GM21723 (cell line): ENCODE measurements around the gene MCF2L.
"Not testable (repeated sequence)": the region's sequence is repeated elsewhere in the genome, so short reads cannot be mapped to it uniquely, and the experiment has no call there.

Experiments used
- ATAC-seq: cut with Tn5 transposase; IDR thresholded peaks from one replicate; pipeline ENCODE4 v1.9.1; 2021; ENCODE audit warnings: mild to moderate bottlenecking, moderate library complexity; ENCODE audit not compliant: unreplicated experiment

MCF2L gene

DNA sequence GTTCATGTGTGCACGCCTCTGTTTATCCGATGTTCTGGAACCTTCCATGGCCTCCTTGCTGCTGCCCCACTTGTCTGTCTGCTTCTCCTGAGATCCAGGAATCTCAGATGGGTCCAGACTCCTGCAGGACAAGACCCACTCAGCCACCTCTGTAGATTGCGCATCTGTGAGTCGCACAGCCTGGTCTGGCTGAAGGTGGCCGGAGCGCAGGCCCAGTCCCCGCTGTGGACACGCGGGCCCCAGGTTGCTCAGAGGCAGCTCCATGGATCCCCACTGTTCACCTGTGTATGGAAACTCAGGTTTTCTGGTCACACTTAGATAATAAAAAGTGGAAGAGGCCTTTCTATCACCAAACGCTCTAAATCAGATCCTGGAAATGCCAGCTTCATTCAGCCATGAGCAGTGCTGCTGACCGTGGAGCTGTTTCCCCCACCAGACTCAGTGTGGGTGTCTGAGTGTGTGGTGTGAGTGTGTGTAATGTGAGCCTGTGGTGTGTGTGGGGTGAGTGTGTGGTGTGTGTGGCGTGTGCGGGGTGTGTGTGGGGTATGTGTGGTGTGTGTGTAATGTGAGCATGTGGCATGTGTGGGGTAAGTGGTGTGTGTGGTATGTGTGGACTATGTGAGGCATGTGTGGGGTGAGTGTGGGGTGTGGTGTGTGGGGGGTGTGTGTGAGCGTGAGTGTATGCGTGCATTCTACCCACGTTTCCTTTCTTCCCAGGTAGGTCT, 59.5 kb downstream of the MCF2L start:
- no peak for ATAC-seq

DNA sequence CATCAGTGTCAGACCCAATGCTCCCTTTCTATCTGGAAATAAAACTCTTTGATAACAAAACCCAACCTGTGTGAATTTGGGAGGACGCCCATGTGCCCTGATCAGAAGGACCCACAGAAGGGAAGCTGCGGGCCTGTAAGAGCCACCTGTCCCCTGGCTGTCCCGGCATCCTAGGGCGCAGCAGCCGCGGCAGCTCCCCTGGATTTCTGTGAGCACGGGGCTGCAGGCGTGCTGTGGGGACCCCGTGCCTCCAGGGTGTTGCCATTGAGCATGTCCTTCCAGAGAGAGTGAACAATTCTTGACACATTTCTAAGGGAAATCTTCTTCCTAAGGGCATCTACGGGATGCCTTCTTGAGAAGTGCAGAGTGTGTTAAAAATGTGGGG, 60.0 kb downstream of the MCF2L start:
- no peak for ATAC-seq

- no peak for ATAC-seq
These were observed 60.7 kb downstream of the MCF2L start for GRCh38 chr13:113029487-113030258.

GRCh38 chr13:113030259-113030640, 61.2 kb downstream of the MCF2L start:
- ATAC-seq, result not testable (repeated sequence)

DNA sequence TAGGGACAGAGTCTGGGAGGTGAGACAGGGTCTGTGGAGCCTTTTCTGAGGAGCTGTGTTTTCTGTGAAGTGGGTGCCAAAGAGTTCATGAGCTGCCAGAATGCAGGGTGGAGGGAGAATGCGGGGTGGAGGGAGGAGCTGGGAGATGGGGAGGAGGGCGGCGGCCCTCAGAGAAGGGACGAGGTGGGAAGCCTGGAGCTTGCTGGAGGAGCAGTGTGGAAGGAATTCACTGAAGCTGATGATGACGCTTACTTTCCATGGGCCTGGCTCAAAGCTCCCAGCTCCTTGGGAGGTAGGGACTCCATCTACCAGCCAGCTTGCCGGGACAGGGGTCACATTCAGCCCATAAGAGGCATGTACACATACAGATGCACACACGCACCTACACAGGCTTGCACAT, 62.5 kb downstream of the MCF2L start:
- ATAC-seq, result no peak

DNA sequence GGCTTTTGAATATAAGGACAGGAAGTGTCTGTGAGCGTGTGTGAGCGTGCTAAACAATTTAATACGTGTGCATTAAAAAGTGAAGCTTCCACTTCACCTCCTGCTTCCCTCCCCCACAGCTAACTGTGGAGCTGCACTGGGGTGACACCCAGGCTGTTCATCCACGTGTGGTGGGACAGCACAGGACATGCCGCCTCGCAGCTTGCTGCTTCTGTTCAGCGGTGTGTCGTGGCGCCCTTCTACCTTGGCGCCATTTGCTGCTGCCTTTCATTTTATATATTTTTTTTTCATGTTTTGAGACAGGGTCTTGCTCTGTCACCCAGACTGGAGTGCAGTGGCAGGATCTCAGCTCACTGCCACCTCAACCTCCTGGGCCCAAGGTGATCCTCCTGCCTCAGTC, 63.3 kb downstream of the MCF2L start:
- ATAC-seq, result no peak

DNA sequence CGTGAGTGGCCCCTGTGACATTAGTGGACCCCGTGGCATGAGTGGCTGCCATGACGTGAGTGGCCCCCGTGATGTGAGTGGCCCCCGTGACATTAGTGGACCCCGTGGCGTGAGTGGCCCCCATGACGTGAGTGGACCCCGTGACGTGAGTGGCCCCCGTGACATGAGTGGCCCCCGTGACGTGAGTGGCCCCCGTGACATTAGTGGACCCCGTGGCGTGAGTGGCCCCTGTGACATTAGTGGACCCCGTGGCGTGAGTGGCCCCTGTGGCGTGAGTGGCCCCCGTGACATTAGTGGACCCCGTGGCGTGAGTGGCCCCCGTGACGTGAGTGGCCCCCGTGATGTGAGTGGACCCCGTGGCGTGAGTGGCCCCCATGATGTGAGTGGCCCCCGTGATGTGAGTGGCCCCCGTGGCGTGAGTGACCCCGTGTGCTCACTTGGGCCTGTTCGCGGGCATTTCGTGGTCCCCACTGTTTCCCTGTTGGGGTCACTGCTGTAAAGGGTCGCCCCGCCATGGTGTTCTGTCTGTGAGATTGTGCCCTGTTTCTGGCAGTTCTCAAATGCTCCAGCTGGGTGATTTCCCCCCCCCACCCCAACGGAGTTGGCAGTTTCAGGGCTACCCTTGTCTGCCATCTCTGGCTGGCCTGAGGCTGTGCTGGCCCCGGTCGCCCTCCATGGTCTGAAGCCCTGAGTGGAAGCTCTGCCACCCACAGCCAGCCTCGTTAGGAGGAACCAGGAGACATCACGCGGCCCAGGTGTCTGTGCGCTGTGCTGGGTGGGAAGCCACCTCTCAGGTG, 64.2 kb downstream of the MCF2L start:
- ATAC-seq, result no peak

DNA sequence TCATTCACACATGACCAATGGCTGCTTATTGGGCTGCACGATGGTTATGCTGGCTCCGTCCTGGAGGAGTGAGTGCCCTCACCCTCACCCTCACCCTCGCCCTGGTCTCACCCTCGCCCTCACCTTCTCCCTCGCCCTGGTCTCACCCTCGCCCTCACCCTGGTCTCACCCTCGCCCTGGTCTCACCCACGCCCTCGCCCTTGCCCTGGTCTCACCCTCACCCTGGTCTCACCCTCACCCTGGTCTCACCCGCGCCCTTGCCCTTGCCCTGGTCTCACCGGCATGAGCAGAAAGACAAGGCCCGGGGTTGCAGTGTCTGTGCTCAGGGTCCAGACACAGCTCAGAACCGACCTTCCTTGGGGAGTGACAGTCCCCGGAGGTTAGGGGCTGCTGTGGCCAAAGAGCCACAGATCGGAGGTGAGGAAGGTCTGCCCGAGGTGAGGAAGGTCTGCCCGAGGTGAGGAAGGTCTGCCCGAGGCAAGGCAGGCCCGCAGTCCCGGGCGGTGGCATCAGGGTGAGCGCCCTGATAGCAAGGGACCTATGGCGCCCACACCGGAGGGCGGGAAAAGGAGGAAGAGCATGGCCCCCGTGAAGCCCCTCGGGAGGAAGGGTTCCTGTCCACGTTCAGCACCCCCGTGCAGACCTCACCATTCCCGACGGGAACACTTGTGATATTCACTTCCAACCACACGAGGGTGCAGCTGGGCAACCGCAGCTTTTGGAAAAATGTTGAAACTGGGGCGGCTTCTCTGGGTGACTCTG, 65.6 kb downstream of the MCF2L start:
- no peak for ATAC-seq

- no peak for ATAC-seq
These were observed 66.3 kb downstream of the MCF2L start for GRCh38 chr13:113035213-113035800.

- ATAC-seq, result no peak
These were observed 67.4 kb downstream of the MCF2L start for GRCh38 chr13:113036401-113036800.

GRCh38 chr13:113040031-113040430, 71.0 kb downstream of the MCF2L start:
- no peak for ATAC-seq

DNA sequence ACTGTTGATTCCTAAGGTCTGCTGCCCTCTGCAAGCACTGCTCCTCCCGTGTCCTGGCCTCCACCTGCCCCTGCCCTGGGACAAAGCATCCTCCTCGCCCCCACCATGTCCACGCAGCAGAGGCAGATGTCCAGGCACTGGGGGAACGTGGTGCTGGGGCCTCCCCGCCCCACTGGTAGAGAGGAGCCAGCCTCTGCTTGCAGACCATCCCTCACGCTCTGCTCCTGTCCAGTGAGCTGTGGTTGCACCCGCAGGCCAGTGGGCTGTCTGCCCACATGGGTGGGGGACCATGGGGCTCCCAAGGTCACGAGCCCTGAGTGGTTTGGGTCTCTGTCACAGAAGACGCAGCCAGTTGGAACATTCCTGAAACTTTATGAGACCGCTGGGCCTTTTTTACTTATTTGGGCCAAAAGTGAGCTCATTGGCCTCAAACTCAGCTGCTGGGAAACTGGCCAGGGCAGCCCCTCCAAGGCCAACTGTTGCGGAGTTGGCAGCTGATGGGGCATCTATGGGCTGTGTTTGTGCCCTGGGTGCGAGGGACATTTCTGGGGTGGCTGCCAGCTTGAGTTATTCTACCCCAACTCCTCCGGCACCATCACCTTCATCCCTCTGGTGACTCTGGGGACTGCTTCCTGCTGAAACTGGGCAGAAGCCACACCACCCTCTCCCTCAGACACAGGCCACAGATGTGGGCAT, 71.7 kb downstream of the MCF2L start:
- no peak for ATAC-seq

DNA sequence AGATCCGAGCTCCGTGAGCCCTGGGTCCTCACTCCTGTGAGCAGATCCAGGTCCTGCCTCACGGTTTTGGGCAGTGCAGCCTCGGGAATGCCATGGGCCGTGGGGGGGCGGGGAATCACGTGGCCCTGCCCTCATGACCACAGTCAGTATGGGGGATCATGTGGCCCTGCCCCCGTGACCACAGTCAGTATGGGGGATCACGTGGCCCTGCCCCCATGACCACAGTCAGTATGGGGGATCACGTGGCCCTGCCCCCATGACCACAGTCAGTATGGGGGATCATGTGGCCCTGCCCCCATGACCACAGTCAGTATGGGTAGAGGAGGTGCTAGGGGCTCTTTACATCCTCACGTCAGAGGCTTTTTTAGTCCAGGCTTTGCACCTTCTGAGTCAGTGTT, 72.3 kb downstream of the MCF2L start:
- ATAC-seq, result no peak

GRCh38 chr13:113041896-113042295, 72.9 kb downstream of the MCF2L start:
- ATAC-seq, result no peak

DNA sequence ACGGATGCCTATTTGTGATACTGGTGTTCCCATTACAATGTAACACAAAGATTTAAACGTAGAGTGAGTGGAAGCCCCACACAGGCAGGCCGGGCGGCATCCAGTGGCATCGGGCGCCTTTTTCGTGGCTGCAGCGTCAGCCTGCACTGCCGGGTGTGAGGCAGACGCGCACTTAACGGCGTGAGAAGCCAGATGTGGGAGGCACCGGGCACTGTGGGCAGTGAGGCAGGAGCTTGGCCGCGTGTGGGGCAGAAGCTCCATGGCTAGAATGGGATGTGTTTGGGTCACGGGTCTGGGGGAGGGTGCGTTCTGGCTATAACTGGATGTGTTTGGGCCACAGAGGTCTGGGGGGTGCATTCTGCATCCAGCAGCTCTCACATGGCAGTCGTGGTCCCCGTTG, 73.4 kb downstream of the MCF2L start:
- ATAC-seq, result no peak

DNA sequence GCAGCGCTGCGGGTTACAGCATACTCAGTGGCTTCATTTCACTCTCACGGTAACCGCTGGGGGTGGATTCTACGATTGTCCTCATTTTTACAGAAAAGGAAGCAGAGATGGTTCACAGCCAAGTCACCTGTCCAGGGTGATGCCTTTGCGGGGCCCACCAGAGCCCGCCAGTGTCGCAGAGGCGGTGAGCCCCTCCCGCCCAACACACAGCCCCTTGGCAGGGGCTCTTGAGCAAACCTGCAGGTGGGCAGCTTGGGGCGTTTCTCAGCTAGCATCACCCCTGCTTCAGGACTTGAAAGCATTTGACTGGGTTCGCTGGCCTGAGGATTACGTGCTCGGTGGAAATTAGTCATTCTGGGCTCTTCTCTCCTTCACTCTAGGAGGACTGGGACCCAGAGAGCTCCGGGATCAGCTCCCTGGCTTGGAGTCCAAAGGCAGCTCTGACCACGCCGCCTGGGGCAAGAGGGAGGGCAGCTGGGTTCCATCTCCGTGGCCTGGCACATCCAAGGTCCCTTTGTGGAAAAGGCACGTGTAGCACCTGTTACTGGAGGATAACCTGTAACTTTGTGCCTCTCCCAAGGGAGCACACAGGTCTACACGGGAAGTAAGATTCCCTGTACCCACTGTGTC, 74.1 kb downstream of the MCF2L start:
- no peak for ATAC-seq

- no peak for ATAC-seq
These were observed 74.9 kb downstream of the MCF2L start for GRCh38 chr13:113043931-113044330.

- ATAC-seq, result no peak
These were observed 75.5 kb downstream of the MCF2L start for GRCh38 chr13:113044391-113045114.
